ENCODE measurements around the gene COL28A1. TPM values are rescaled to one million over a fixed set of nuclear protein-coding genes. Genes with fewer than 3 reads are reported as not detected.

COL28A1 gene
- total and polyA plus RNA-seq, 3 experiments from 2014 or later, result not detected

- no peaks in the 10 kb centered on the region for H3K4me1 Mint-ChIP-seq
- H3K4me3 Mint-ChIP-seq, result no peak overlapping the region
These were observed 44.6 kb downstream of the COL28A1 start for GRCh38 chr7:7491044-7491443.

DNA sequence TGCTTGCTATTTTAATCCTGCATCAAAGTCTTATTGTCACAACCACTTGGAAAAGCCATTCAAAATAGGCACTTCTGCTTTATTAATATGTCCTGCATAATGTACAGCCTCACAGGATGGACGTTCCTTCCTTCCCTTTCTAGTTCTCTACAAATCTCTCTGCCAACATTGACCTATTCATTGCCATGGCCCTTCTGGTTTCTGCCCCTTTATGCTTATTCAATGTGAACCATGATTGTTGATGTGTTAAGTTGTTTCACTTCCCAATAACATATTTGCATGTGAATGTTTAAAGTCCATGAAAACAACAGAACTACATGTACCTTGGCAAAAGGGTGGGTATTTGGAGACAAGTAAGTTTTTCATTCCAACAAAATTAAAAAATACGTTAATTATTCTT, 45.7 kb downstream of the COL28A1 start:
- Mint-ChIP-seq H3K27ac (no peak overlapping the region), H3K27me3 (peaks cover 3 to 18% of the 10 kb centered on the region in 2 donors), H3K4me1 (no peaks in the 10 kb centered on the region), H3K9me3 (peaks cover 4 to 18% (median 7%) of the 10 kb centered on the region in 5 donors), H3K36me3 (peaks cover 0 to 7% (median 0%) of the 10 kb centered on the region in 3 donors), H3K4me3 (no peak overlapping the region)
- CTCF ChIA-PET, result no interaction called here
- POLR2A ChIA-PET, result no interaction called here
- Histone ChIP-seq H3K27me3 (ENCODE audit: insufficient read depth, low read length, poor library complexity, severe bottlenecking) (no peaks in the 10 kb centered on the region), H3K36me3 (ENCODE audit: insufficient read depth, low read length) (no peaks in the 10 kb centered on the region), H3K27ac (ENCODE audit: low read depth, low read length) (no peak overlapping the region), H3K4me1 (ENCODE audit: insufficient read depth, low read length) (no peaks in the 10 kb centered on the region), H3K9me3 (ENCODE audit: low read length) (no peaks in the 10 kb centered on the region), H3K4me3 (ENCODE audit: low read length) (no peak overlapping the region)
- no peak for DNase-seq

More at GRCh38 chr7:7491044-7491443, 44.6 kb downstream of the COL28A1 start:
- H3K27ac ChIP-seq (ENCODE audit: low read depth, low read length), result no peak overlapping the region
- Mint-ChIP-seq H3K27ac (no peak overlapping the region), H3K27me3 (peaks cover 8 to 27% of the 10 kb centered on the region in 2 donors), H3K36me3 (peaks cover 0 to 7% (median 0%) of the 10 kb centered on the region in 3 donors), H3K9me3 (peaks cover 4 to 15% (median 7%) of the 10 kb centered on the region in 5 donors)
- DNase-seq, result no peak
- no peaks in the 10 kb centered on the region for H3K36me3 ChIP-seq (ENCODE audit: insufficient read depth, low read length)
- CTCF ChIA-PET, result no interaction called here
- H3K4me1 ChIP-seq (ENCODE audit: insufficient read depth, low read length), result no peaks in the 10 kb centered on the region
- H3K27me3 ChIP-seq (ENCODE audit: insufficient read depth, low read length, poor library complexity, severe bottlenecking), result no peaks in the 10 kb centered on the region
- POLR2A ChIA-PET, result no interaction called here
- no peak overlapping the region for H3K4me3 ChIP-seq (ENCODE audit: low read length)
- H3K9me3 ChIP-seq (ENCODE audit: low read length), result no peaks in the 10 kb centered on the region

DNA sequence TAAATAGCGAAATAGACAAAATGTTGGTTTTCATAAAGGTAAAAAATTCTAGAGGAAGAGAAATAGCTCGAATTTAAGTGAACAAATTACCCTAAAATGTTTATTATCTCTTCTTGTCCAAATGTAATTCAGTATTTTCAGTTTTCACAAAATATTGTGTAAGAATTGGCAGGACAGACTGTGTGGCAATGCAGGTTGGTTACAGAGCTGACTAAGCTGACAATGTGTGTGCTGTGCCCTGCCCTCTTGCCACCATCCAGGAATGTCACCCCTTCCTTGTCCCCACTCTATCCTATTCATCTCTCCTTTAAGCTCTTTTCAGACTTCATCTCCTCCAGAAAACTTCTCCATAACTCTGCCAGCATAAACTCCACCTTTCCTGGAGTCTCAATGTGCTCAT, 46.1 kb downstream of the COL28A1 start:
- Histone ChIP-seq H3K36me3 (ENCODE audit: insufficient read depth, low read length) (no peaks in the 10 kb centered on the region), H3K9me3 (ENCODE audit: low read length) (no peaks in the 10 kb centered on the region), H3K27ac (ENCODE audit: low read depth, low read length) (no peak overlapping the region), H3K4me3 (ENCODE audit: low read length) (no peak overlapping the region), H3K27me3 (ENCODE audit: insufficient read depth, low read length, poor library complexity, severe bottlenecking) (no peaks in the 10 kb centered on the region), H3K4me1 (ENCODE audit: insufficient read depth, low read length) (no peaks in the 10 kb centered on the region)
- no peak for DNase-seq
- peaks cover 3 to 15% of the 10 kb centered on the region in 2 donors for H3K27me3 Mint-ChIP-seq
- peaks cover 0 to 7% (median 0%) of the 10 kb centered on the region in 3 donors for H3K36me3 Mint-ChIP-seq
- H3K27ac Mint-ChIP-seq, result no peak overlapping the region
- ChIA-PET CTCF (no interaction called here), POLR2A (no interaction called here)
- no peak overlapping the region for H3K4me3 Mint-ChIP-seq
- peaks cover 4 to 18% (median 7%) of the 10 kb centered on the region in 5 donors for H3K9me3 Mint-ChIP-seq
- H3K4me1 Mint-ChIP-seq, result no peaks in the 10 kb centered on the region

- DNase-seq, result no peak
- peaks cover 0 to 7% (median 0%) of the 10 kb centered on the region in 3 donors for H3K36me3 Mint-ChIP-seq
- H3K9me3 Mint-ChIP-seq, result peaks cover 7 to 23% (median 12%) of the 10 kb centered on the region in 5 donors
- H3K27ac Mint-ChIP-seq, result no peak overlapping the region
- no peaks in the 10 kb centered on the region for H3K4me1 ChIP-seq (ENCODE audit: insufficient read depth, low read length)
- no peaks in the 10 kb centered on the region for H3K27me3 ChIP-seq (ENCODE audit: insufficient read depth, low read length, poor library complexity, severe bottlenecking)
- ChIA-PET POLR2A (no interaction called here), CTCF (no interaction called here)
- H3K9me3 ChIP-seq (ENCODE audit: low read length), result no peaks in the 10 kb centered on the region
- H3K4me3 Mint-ChIP-seq, result no peak overlapping the region
- no peak overlapping the region for H3K27ac ChIP-seq (ENCODE audit: low read depth, low read length)
- H3K36me3 ChIP-seq (ENCODE audit: insufficient read depth, low read length), result no peaks in the 10 kb centered on the region
- no peak overlapping the region for H3K4me3 ChIP-seq (ENCODE audit: low read length)
- peaks cover 6 to 12% of the 10 kb centered on the region in 2 donors for H3K27me3 Mint-ChIP-seq
- H3K4me1 Mint-ChIP-seq, result no peaks in the 10 kb centered on the region
These were observed 49.3 kb downstream of the COL28A1 start for GRCh38 chr7:7486362-7486761.

DNA sequence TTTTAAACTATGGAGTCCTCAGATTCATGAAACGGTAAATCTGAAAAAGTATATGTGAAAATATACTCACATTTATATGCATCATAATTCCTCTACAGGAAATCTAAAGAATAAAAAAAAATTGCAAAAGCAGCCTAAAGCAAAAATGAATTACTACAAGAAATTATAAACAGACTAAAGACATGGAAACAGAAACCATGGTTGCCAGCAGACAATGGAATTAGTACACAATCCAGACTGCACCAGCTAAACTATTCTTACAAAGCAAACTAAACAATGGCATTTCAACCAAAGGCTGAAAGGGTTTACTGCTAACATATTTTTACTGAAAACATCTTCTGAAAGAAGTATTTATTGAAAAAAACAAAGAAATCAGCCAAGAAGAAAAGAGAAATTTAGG, 51.6 kb downstream of the COL28A1 start:
- H3K9me3 ChIP-seq (ENCODE audit: low read length), result no peaks in the 10 kb centered on the region
- Mint-ChIP-seq H3K9me3 (peaks cover 7 to 23% (median 12%) of the 10 kb centered on the region in 5 donors), H3K27ac (no peak overlapping the region), H3K27me3 (peaks cover 8 to 20% of the 10 kb centered on the region in 2 donors), H3K4me3 (no peak overlapping the region), H3K36me3 (peaks cover 0 to 7% (median 0%) of the 10 kb centered on the region in 3 donors), H3K4me1 (no peaks in the 10 kb centered on the region)
- no peak for DNase-seq
- POLR2A ChIA-PET, result no interaction called here
- H3K27ac ChIP-seq (ENCODE audit: low read depth, low read length), result no peak overlapping the region
- no peaks in the 10 kb centered on the region for H3K36me3 ChIP-seq (ENCODE audit: insufficient read depth, low read length)
- H3K4me1 ChIP-seq (ENCODE audit: insufficient read depth, low read length), result no peaks in the 10 kb centered on the region
- no peaks in the 10 kb centered on the region for H3K27me3 ChIP-seq (ENCODE audit: insufficient read depth, low read length, poor library complexity, severe bottlenecking)
- H3K4me3 ChIP-seq (ENCODE audit: low read length), result no peak overlapping the region
- CTCF ChIA-PET, result no interaction called here

GRCh38 chr7:7481802-7482201, 53.9 kb downstream of the COL28A1 start:
- Histone ChIP-seq H3K4me1 (ENCODE audit: insufficient read depth, low read length) (no peaks in the 10 kb centered on the region), H3K27me3 (ENCODE audit: insufficient read depth, low read length, poor library complexity, severe bottlenecking) (no peaks in the 10 kb centered on the region), H3K9me3 (ENCODE audit: low read length) (no peaks in the 10 kb centered on the region), H3K27ac (ENCODE audit: low read depth, low read length) (no peak overlapping the region), H3K4me3 (ENCODE audit: low read length) (no peak overlapping the region), H3K36me3 (ENCODE audit: insufficient read depth, low read length) (no peaks in the 10 kb centered on the region)
- Mint-ChIP-seq H3K4me3 (no peak overlapping the region), H3K4me1 (no peaks in the 10 kb centered on the region), H3K27me3 (peaks cover 5 to 18% of the 10 kb centered on the region in 2 donors), H3K9me3 (peaks cover 0 to 13% (median 7%) of the 10 kb centered on the region in 5 donors), H3K36me3 (no peaks in the 10 kb centered on the region), H3K27ac (no peak overlapping the region)
- ChIA-PET CTCF (no interaction called here), POLR2A (no interaction called here)
- no peak for DNase-seq

- ChIA-PET CTCF (no interaction called here), POLR2A (no interaction called here)
- no peaks in the 10 kb centered on the region for H3K27me3 ChIP-seq (ENCODE audit: insufficient read depth, low read length, poor library complexity, severe bottlenecking)
These were observed 56.3 kb downstream of the COL28A1 start for GRCh38 chr7:7479275-7479805.

GRCh38 chr7:7478569-7478968, 57.1 kb downstream of the COL28A1 start:
- H3K27me3 ChIP-seq (ENCODE audit: insufficient read depth, low read length, poor library complexity, severe bottlenecking), result no peaks in the 10 kb centered on the region
- no peak overlapping the region for H3K27ac ChIP-seq (ENCODE audit: low read depth, low read length)
- no peaks in the 10 kb centered on the region for H3K36me3 ChIP-seq (ENCODE audit: insufficient read depth, low read length)
- Mint-ChIP-seq H3K27ac (no peak overlapping the region), H3K4me1 (no peaks in the 10 kb centered on the region), H3K4me3 (no peak overlapping the region), H3K9me3 (peaks cover 0 to 7% (median 0%) of the 10 kb centered on the region in 5 donors), H3K36me3 (no peaks in the 10 kb centered on the region), H3K27me3 (peaks cover 5 to 18% of the 10 kb centered on the region in 2 donors)
- no peak overlapping the region for H3K4me3 ChIP-seq (ENCODE audit: low read length)
- CTCF ChIA-PET, result no interaction called here
- POLR2A ChIA-PET, result no interaction called here
- no peaks in the 10 kb centered on the region for H3K9me3 ChIP-seq (ENCODE audit: low read length)
- DNase-seq, result no peak
- no peaks in the 10 kb centered on the region for H3K4me1 ChIP-seq (ENCODE audit: insufficient read depth, low read length)

More at GRCh38 chr7:7479275-7479805, 56.3 kb downstream of the COL28A1 start:
- Histone ChIP-seq H3K4me3 (ENCODE audit: low read length) (no peak overlapping the region), H3K9me3 (ENCODE audit: low read length) (no peaks in the 10 kb centered on the region), H3K27ac (ENCODE audit: low read depth, low read length) (no peak overlapping the region), H3K4me1 (ENCODE audit: insufficient read depth, low read length) (no peaks in the 10 kb centered on the region), H3K36me3 (ENCODE audit: insufficient read depth, low read length) (no peaks in the 10 kb centered on the region)
- H3K4me1 Mint-ChIP-seq, result no peaks in the 10 kb centered on the region
- H3K4me3 Mint-ChIP-seq, result no peak overlapping the region
- peaks cover 0 to 8% (median 5%) of the 10 kb centered on the region in 5 donors for H3K9me3 Mint-ChIP-seq
- no peak for DNase-seq
- no peak overlapping the region for H3K27ac Mint-ChIP-seq
- H3K36me3 Mint-ChIP-seq, result no peaks in the 10 kb centered on the region
- H3K27me3 Mint-ChIP-seq, result peaks cover 5 to 18% of the 10 kb centered on the region in 2 donors
